Eye (tissue), 1 donor: ENCODE measurements around the gene NENF.

ENCODE experiments used
- DNase-seq: peaks from one replicate; pipeline ENCODE4 v3.0.0-alpha.2; 2015

The NENF gene

GRCh38 chr1:212482637-212483441 is 50.1 kb downstream of the NENF start:
- no peak for DNase-seq

- no peak for DNase-seq
Measured at GRCh38 chr1:212484701-212485570, 52.2 kb downstream of the NENF start.

- no peak for DNase-seq
Measured at GRCh38 chr1:212485571-212485912, 52.8 kb downstream of the NENF start.

GRCh38 chr1:212485913-212486618 is 53.3 kb downstream of the NENF start:
- DNase-seq: peak; percentile 61

- DNase-seq: no peak
Measured at GRCh38 chr1:212486619-212486975, 53.9 kb downstream of the NENF start.

- DNase-seq: no peak
Measured at GRCh38 chr1:212487286-212487685, 54.6 kb downstream of the NENF start.

- no peak for DNase-seq
Measured at GRCh38 chr1:212487774-212488435, 55.2 kb downstream of the NENF start.

GRCh38 chr1:212488436-212489283 is 55.9 kb downstream of the NENF start:
- peak; percentile 51 for DNase-seq

- DNase-seq: no peak
Measured at GRCh38 chr1:212489284-212489859, 56.7 kb downstream of the NENF start.

- no peak for DNase-seq
Measured at GRCh38 chr1:212490276-212490675, 57.6 kb downstream of the NENF start.

GRCh38 chr1:212491454-212491853 is 58.7 kb downstream of the NENF start:
- DNase-seq: no peak
